ENCODE results near the gene LYRM2.

DNA sequence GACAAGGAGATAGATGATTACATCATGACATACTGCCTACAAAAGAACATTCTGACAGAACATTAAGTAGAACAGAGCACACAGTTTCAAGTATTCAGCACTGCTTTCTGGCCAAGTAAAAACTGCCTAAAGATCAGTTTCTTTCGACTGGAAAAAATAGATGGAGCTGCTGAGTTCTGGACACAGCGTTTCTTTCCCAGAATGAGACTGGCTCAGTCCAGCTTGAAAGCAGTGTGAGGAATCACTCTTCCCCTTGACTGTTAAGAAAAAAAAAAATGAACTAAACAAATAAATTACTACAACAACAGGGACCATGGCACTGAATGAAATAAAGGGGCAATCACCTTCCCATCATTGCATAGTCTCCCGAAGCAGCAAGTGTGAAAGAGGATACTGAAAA is 4.4 kb upstream of the LYRM2 start:
- TF ChIP-seq, protein P1, sequence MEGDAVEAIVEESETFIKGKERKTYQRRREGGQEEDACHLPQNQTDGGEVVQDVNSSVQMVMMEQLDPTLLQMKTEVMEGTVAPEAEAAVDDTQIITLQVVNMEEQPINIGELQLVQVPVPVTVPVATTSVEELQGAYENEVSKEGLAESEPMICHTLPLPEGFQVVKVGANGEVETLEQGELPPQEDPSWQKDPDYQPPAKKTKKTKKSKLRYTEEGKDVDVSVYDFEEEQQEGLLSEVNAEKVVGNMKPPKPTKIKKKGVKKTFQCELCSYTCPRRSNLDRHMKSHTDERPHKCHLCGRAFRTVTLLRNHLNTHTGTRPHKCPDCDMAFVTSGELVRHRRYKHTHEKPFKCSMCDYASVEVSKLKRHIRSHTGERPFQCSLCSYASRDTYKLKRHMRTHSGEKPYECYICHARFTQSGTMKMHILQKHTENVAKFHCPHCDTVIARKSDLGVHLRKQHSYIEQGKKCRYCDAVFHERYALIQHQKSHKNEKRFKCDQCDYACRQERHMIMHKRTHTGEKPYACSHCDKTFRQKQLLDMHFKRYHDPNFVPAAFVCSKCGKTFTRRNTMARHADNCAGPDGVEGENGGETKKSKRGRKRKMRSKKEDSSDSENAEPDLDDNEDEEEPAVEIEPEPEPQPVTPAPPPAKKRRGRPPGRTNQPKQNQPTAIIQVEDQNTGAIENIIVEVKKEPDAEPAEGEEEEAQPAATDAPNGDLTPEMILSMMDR (IDR thresholded peaks at IDR 0.05; ENCODE audit: insufficient read depth, low read length, poor library complexity, severe bottlenecking): no peak
- no peak for TF ChIP-seq EZH2phosphoT487 (conservative IDR thresholded peaks at IDR 0.05; ENCODE audit: low read length)

Measured in SU-DHL-6 (cell line).